Measurements from ENCODE around the gene SLC30A3.

The SLC30A3 gene

DNA sequence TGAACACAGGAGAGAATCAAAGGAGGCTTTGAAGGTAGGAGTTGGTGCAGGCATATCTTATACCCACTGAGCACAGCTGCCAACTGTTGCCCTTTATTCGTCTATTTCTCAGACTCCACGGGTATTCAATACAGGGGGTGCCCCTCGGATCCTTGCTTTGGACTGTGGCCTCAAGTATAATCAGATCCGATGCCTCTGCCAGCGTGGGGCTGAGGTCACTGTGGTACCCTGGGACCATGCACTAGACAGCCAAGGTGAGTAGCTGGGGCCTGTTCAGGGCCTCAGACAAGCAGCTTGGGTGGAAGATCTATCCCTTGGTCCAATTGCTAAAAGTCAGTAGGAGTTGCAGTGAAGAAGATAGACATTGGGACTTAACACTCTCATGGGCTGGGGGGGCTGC, 40.4 kb downstream of the SLC30A3 start:
- no peak for FAIRE-seq

DNA sequence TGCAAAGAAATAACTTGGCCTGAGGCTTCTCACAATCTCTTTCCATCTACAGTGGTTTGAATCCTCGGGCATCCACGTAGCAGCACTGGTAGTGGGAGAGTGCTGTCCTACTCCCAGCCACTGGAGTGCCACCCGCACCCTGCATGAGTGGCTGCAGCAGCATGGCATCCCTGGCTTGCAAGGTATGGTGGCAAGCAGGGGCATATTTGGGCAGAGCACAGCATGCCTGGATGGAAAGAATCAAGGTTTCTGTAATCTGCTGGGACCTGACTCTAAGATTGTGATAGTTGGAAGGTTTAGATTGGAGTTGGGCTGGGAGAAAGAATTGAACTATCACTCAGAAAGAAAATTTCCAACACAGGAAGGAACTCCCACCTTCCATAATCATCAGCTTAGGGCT, 41.7 kb downstream of the SLC30A3 start:
- FAIRE-seq: no peak

DNA sequence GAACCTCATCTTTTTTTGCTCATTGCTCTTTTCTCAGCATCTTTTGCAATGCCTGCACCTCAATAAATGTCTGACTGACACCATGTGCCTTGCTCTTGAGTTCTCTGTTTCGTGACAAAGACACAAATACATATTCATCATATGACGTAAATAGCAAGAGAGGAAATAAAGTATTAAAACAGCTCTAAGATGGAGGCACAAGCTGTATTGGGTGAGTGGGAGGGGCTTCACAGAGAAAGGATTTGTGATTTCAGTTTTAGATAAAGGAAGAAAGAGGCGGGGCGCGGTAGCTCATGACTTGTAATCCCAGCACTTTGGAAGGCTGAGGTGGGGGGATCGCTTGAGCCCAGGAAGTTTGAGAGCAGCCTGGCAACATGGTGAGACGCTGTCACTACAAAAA, 42.8 kb downstream of the SLC30A3 start:
- FAIRE-seq: no peak

DNA sequence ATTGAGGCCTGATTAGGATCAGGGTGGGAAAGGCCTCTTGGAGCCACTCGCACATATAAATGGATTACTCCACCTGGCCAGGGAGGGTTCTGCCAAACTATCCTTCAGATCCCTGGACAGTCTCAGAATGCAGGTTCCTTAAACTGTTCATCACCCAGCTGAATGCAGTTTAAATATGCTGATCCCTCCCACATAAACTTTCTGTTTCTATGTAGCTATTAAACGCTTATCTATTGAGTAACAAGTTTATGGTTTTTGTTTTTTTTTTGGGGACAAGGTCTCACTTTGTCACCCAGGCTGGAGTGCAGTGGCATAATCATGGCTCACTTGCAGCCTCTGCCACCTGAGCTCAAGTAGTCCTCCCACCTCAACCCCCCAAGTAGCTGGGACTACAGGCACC, 43.8 kb downstream of the SLC30A3 start:
- no peak for FAIRE-seq

DNA sequence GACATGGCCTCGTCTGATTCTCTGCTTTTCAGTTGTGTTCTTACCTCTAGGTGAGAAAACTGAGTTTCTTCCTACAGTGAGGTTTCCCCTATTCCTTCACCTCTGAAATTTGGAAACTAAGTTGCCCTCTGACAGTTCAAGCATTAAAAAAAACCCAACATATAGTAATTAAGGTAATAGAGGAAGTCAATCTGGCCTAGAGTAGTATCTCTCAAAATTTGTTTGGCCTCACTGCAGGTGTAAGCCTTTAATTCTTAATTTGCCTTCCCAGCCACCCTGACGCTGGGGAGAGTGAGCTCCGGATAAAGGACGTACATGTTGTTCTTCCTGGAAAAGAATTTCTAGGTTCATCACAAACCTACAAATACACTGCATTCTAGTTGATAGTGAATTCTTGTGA, 44.2 kb downstream of the SLC30A3 start:
- no peak for FAIRE-seq

DNA sequence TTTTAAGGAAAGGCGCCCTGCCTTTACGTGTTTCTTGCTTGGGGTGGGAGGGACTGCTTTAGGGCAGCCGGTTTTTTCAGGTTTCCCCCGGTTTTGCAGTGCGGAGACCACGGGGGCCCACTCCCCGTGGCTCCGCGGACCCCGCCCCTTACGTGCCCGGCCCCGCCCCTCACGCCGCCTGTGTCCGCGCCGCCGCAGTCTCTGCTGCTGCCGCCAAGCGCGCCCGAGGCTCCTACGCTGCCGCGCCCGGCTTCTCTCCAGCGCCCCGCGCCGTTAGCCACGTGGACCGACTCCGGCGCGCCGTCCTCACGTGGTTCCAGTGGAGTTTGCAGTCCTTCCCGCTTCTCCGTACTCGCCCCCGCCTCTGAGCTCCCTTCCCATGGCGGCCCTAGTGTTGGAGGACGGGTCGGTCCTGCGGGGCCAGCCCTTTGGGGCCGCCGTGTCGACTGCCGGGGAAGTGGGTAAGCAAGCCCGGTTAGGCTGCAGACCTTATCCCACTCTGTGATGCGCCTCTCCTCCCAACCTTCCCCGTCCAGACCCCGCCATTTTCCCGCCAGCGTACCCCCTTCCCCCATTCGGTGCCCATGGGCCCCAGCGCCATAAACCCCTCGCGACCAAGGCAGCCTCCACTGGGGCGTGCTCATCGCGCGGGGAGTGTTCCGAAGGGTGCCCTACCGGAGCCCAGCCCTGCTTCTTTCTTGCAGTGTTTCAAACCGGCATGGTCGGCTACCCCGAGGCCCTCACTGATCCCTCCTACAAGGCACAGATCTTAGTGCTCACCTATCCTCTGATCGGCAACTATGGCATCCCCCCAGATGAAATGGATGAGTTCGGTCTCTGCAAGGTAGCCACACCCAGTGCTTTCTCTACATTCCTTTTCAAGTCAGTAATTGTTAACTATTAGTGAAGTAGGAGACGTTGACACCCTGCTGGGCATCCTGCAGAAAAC, 45.4 kb downstream of the SLC30A3 start, which contains the start of gene CAD:
Gene CAD, plus strand, starts transcription at position 197 of the 949 bp plus-strand sequence. Its CDS starts 183 bp downstream, at position 380.
- no peak for FAIRE-seq

DNA sequence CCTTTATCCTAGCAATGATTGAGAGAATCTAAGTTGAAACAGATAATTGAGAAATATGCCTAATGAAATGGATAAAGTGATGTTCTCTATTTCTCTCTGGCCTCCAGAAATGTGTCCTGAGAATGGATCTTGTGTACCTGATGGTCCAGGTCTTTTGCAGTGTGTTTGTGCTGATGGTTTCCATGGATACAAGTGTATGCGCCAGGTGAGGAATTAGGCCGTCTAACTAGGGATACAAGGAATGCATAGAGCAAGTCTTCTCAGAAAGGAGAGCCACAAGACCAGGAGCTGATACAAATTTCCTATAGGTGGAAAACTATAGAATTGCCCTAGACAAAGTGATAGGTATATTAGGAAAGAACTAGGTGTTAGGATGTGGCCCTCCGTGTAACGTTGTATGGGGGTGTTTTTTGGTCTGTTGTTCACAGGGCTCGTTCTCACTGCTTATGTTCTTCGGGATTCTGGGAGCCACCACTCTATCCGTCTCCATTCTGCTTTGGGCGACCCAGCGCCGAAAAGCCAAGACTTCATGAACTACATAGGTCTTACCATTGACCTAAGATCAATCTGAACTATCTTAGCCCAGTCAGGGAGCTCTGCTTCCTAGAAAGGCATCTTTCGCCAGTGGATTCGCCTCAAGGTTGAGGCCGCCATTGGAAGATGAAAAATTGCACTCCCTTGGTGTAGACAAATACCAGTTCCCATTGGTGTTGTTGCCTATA, 46.3 kb downstream of the SLC30A3 start:
- FAIRE-seq: no peak

DNA sequence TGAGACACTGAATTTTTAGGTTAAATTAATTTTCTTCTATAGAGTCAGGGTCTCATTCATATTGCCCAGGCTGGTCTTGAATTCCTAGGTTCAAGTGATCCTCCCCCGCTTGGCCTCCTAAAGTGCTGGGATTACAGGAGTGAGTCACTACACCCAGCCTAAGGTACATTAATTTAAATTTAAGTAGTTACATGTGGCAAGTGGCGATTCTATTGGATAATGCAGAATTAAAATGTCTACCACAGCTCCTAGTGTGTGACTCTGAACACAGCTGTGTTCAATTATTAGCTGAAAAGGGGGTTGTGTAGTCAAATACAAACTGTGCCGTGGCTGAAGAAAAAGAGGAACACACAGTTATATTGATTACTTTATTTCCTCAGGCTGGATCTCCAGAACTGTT, 47.9 kb downstream of the SLC30A3 start:
- FAIRE-seq: no peak

DNA sequence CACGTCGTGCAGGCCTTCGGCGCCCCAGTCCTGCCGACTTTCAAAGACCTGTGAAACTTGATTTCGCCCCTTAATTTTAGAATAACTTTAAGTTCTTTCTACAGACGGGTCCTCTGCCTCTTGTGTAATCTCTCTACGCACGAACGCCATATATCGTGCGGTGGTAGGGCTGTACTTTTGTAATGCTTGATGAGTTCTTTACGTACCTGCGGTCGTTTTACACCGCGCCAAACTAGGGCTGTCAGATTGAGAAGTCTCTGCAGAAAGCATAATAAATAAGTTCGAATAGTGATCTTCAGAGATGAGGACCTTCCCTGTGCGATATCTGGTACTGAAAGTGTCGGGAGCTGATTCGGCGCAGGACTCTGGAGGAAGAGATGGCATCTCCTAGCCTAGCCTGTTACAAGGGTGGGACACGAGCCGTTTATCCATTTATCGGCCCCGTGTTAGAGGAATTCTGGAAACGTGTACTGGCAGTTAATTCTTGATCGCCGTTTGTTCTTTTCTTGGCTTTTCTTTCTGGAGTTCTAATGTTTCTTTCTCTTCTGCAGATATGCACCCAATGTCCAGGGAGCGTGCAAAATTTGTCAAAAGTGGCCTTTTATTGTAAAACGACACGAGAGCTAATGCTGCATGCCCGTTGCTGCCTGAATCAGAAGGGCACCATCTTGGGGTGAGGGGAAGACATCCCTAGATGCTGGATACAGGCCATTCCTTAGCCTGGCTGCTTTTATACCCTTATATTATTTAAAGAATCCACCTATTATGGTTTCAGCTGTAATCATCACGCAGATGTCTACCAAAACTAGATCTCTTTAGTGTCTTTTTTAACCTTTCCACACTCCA, 50.0 kb downstream of the SLC30A3 start:
- FAIRE-seq: no peak

DNA sequence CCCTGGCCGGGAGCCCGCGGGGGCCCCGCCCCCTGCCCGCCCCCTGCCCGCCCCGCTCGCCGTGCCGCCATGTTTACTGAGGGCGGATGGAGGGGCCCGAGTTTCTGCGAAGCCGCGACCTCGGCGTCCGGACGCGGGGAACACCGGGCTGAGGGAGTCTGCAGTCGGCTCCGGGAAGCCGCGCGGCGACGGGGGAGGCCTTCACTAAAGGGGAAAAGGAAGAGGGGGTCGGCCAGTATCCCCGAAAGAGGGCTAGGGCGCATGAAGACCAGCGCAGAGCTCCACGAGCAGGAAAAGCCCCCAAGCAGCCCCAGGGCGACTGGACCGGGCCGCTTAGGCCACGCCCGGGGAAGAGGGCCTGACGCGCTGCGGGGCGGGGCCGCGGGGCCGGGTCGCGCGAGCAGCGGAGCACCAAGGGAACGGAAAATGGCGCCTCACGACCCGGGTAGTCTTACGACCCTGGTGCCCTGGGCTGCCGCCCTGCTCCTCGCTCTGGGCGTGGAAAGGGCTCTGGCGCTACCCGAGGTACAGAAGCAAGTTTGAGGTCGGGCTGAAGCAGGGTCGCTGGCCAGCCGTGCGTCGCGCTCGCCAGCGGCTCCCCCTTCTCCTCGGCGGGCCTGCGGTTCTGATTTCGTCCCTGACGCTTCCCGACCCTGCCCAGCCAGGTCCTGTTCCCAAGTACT, 50.8 kb downstream of the SLC30A3 start, which contains the start of the genes ATRAID and SLC5A6:
Gene ATRAID, plus strand, starts transcription at position 99 of the 683 bp plus-strand sequence. Its CDS starts 328 bp downstream, at position 427.
Gene SLC5A6, minus strand, starts transcription at position 326 of the 683 bp plus-strand sequence. CDS start 4,618 bp downstream, outside the sequence.
- FAIRE-seq: no peak

DNA sequence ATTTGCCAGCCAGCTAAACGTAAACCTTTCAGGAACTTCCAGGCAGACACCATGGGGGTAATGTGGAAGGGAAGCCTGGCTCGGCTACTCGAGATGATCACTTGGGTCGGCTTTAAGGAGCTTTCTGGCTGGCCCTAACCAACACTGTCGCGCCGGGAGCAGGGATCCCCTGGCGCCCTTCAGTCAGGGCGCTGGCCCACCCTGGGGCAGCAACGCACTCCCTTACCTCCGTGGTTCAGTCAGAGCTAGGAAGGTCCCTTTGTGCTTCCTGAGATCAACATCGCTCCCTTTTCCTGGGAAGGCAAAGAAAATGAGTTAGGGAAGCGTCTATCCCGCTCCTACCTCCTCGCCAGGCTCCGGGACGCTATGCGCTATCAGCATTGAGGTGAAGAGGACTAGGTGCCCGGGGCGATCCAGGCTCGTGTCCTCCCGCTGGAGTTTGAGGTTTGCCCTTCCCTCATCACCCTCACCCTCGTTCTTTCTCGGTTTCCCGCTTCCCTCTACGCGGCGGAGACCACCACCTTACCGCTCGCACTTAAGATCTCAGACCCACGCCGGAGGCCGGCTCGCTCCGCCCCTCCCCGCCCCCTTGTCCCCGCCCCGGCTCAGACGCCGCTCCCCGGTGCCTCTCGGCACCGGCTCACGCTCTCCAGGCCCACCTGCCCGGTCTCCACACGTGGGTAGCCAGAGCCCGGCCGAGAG, 51.5 kb downstream of the SLC30A3 start:
- no peak for FAIRE-seq

DNA sequence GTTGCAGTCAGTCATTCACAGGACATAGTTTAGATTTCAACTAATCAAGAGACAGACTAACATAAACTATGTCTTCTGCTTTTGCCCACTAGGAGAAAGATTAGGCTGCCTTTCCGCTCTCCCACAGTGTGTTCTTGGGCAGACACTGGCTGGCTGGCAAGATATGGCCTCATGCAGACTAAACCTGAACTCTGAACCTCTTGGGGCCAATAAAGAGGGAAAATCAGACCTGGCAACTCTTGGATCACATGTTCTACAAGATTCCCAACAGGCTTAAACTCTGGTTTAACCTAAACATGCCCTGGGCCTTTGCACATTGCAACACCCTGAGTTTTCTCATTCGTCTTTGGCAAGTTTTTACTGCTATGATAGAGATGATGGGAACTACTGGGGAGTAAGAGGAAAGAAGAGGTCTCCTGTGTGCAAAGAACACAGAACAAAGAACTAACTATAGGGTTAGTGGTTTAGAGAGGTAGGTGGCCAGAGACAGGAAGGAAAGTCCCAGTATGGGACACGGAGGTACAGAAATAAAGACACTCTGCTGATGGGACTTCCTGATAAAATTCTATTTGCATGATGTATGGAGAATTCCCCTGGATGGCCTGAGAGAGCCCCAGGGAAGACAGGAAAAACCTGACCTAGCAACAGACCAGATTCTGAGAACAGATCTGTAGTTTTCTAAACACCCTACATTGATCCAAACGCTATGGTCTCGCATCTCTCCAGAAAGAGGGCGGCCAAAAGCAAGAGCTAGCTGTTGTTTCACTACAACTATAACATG, 53.0 kb downstream of the SLC30A3 start:
- FAIRE-seq: no peak

DNA sequence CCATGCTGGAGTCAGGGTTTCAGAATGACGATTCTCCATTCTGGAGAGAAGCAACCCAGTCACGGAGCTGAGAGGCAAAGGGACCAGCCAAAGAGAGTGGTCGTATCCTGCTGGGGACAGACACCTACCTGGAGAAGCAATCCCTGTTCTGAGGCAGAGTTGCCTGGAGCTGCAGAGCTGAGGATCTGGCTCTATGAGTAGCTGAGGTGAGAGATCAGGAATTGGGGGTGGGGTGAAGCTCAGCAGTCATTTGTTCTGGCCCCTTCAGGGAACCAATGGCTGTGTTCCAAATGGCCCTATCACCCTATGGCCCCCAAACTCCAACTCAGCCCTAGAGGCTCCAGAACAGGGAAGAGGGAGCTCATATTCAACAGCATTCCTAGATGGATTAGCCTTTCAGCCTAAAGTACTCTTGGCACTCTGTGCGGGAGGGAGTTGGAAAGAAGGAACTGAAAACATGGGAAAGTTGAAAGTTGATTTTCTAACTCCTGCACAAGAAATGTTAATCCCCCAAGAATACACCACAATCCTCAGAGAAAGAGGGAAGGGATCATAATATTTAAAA, 54.3 kb downstream of the SLC30A3 start:
- FAIRE-seq: no peak

DNA sequence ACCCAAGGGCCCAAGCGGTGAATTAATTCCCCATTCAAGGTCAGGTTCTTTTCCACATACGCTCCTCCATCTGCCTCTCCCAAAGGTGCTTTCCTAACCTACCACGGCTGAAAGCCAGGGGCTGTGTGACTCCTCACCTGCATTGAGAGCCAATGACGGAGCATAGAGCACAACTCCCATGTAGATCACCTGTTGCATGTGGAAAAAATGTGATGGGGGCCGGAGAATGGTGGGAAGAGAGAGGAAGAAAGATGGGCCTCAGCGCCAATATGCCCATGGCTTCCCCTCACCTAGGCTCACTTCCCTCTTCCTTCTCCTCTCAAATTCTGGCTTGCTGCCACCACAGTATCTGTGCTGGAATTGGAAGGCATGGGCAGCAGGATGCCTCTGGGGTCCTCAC, 56.5 kb downstream of the SLC30A3 start:
- FAIRE-seq: no peak

DNA sequence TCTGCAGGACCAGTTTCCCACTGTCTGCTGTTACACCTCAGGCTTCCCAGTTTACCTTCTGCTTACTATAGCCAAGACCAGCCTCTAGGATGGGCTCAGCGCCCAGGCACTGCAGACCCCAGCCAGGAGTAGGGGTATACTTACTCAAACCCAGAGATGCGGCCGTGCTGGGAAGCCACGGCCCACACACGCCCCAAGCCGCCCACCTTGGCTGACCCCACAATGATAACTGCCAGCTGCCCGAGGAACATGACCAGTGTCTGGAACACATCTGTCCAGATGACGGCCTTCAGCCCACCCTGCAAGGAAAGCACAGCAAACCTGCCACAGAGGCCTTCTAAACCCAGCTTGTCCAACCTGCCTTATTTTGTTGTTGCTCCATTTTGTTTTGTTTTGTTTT, 57.6 kb downstream of the SLC30A3 start:
- FAIRE-seq: no peak

DNA sequence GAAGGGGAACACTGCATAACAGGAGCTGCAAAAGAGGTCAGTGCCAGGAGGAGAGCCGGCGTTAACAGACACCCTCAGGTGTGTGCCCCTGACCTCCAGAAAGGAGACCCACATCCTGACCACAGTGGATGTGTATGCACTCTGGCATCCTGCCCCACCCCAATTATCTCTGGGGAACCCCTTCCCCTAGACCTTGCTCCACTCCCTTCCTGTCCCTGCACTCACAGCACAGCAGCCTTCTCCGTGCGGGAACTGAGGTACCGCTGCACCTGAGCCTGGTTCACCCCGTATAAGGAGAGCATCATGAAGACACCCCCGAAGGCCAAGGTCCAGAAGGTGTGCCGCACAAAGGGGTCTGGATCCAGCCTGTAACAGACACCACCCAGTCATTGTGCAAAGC, 58.3 kb downstream of the SLC30A3 start:
- FAIRE-seq: no peak

DNA sequence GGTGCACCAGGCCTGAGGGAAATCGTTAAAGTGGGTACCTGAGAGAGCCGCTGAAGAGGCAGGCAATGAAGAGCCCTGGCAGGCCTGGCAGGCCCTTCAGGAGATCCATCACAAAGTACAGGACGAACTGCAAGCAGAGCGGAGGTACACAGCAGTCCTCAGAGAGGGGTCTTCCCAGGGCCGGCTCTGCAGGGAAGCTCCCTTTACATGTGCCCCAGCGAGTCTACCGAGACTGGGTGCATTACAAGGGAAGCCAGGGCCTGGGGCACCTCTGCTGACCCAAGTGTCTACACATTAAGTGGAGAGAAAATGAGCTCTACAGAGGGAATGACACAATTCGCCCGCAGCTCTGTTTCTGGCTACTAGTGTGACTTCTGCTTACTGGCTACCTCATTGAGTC, 59.1 kb downstream of the SLC30A3 start:
- FAIRE-seq: no peak

Data from endometrium (tissue), 2 donors.